GM12873 (cell line): ENCODE measurements around the gene SUSD4.

Experiments
- TF ChIP-seq, protein P1 (sequence below): IDR thresholded peaks from 2 replicates; pipeline ENCODE4 v1.5.1; 2012; ENCODE audit warnings: low read depth, mild to moderate bottlenecking, moderate library complexity, low read length, control low read depth; ENCODE audit not compliant: insufficient read depth; ENCODE audit errors: missing control alignments

The SUSD4 gene

DNA sequence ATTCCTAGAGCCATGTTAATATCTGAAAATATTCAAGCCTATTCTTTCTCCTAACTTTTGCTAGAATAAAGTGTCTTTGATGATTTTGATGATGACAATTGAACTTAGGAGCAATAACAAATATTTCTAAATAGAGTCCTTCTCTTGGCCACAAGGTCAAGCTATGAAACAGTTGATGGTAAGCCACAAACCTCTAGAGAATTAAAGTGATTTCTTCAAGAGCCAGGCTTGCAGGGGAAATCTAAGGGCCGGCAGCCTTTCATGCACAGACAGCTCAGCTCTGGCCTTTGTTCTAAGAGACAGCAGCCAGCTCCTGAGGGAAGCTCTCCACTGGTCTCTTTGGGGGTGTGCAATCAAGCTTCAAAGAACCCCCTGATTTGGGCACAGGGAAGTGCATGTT is 59.0 kb downstream of the SUSD4 start:
- TF ChIP-seq, protein P1, sequence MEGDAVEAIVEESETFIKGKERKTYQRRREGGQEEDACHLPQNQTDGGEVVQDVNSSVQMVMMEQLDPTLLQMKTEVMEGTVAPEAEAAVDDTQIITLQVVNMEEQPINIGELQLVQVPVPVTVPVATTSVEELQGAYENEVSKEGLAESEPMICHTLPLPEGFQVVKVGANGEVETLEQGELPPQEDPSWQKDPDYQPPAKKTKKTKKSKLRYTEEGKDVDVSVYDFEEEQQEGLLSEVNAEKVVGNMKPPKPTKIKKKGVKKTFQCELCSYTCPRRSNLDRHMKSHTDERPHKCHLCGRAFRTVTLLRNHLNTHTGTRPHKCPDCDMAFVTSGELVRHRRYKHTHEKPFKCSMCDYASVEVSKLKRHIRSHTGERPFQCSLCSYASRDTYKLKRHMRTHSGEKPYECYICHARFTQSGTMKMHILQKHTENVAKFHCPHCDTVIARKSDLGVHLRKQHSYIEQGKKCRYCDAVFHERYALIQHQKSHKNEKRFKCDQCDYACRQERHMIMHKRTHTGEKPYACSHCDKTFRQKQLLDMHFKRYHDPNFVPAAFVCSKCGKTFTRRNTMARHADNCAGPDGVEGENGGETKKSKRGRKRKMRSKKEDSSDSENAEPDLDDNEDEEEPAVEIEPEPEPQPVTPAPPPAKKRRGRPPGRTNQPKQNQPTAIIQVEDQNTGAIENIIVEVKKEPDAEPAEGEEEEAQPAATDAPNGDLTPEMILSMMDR, result no peak

DNA sequence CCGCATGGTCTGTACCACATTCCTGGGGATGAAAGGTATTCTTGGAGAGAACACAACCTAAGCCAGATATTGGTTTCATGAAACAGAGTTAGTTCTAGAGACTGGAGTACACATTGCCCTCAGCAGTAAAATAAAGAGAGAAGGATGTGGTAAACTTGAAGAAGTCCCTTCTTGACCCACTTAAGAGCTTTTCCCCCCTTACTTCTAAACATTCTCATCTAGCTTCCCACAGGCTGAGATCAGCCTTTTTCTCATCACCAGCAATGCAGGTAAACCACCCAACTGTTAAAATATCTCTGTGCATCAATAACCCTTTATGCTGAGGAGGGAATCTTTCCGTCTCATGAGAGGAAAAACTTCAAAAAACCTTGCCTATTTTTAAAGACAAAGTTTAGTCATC is 62.6 kb downstream of the SUSD4 start:
- TF ChIP-seq, protein P1, result no peak

DNA sequence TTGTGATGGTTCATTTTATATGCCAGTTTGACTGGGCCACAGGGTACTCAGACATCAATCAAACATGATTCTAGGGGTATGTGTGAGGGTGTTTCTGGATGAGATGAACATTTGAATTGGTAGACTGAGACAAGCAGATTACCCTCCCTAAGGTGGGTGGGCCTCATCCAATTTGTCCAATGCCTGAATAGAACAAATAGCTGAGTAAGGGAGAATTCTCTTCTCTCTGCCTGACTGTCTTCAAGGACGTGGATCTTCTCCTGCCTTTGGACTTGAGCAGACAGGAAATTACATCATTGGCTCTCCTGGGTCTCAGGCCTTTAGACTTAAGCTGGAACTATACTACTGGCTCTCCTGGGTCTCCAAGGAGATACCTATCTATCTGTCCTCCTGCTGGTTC is 64.4 kb downstream of the SUSD4 start:
- TF ChIP-seq, protein P1, result no peak

DNA sequence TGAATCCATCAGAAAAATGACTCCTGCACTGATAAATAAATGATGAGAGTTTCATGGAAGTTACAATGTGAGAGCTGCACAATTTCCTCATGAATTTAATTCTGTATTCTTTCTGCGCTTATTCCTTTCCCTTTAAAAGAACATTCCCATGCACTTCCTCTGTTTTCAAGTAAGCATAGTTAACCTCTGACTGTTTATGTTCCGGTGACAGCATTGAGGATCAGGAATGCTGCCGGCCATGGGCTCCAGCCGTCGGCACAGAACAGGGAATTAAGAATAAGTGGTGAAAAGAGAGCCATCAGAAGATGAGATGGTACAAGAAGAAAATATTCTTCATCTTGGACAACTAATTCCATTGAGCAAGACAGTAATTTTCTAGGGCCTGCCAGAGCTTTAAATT is 65.3 kb downstream of the SUSD4 start:
- TF ChIP-seq, protein P1, result no peak

DNA sequence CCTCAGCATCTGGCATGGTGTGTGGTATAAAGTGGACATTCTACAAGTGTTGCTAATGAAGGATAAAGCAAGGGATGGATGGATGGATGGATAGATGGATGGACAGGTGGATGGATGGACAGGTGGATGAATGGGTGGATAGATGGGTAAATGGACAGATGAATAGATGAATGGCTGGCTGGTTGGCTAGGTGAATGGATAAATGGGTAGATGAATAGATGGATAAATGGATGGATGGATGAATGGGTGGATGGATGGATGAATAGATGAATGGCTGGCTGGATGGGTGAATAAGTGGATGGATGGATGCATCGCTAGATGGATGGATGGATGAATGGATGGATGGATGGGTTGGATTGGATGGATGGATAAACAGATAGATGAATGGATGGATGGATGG is 66.2 kb downstream of the SUSD4 start:
- TF ChIP-seq, protein P1, result no peak

DNA sequence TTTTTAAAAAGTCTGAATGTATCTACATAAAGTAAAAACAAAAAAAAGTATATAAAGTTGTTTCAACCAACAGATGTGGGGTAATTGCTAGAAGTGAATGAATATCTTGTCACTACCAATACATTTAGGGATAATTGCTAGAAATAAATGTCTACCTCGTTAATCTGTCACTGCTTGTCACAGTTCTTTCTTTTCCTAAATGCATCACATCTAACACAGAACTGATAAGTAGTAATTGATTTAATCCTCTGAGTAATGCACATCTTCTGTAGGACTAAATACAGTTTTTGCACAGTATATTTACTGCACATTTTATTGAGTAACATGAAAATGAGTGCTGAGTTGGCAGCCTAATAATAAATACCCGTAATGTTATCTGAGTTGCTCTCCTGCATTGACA is 72.2 kb downstream of the SUSD4 start:
- TF ChIP-seq, protein P1, result no peak

DNA sequence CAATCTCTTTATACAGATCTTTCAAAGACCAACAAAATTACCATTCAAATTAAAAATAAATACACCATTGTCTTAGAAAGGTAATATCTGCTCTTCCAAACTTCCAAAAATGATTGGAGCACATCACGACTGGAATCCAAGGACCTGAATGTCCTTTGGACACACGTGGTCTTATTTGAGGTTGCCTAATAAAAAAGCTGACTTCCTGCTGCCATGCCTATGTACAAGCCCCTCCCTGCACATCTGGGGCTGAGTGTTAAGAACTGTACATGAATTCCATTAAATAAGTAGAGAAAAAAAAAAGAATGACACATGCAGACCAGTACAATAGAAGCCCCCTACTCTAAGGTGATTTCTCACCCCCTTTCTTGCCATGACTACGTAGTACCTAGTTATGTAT is 73.6 kb downstream of the SUSD4 start:
- TF ChIP-seq, protein P1, result no peak
